Thyroid gland (tissue), 4 donors: ENCODE measurements around the gene EPOP.

Source experiments
- POLR2A ChIP-seq, 2 donors: fragments of 450-650 bp; IDR thresholded peaks; one replicate each; pipeline ENCODE4 v1.6.1; 2017; ENCODE audit warnings: antibody characterized with exemption in 2 of 2, mild to moderate bottlenecking in 2 of 2, moderate library complexity in 1 of 2
- TF ChIP-seq, protein P1 (sequence below), 6 experiments: fragments of 200-600 bp in 3 of 6; fragments of 450-650 bp in 3 of 6; sonication (generic) in 3 of 6; IDR thresholded peaks; one replicate each; pipeline ENCODE4 v1.5.1; 2016 to 2019; ENCODE audit warnings: antibody characterized with exemption in 6 of 6, mild to moderate bottlenecking in 2 of 6, inconsistent platforms in 1 of 6, moderate library complexity in 1 of 6

DNA sequence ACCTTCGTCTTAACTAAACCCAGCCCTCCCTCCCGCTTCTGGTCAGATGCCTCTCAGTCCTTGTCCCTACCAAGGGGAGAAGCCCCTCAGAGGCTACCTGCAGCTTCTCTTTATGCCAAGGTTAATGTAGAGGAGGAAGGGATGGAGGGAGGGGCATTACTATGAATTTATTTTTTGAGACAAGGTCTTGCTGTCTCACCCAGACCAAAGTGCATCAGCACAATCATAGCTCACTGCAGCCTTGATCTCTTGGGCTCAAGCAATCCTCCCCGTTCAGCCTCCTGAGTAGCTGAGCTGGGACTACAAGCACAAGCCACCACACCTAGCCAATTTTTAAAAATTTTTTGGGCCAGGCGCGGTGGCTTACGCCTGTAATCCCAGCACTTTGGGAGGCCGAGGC lies 15.3 kb downstream of the EPOP start:
- no peak for TF ChIP-seq POLR2A (IDR thresholded peaks at IDR 0.05)
- TF ChIP-seq, protein P1, sequence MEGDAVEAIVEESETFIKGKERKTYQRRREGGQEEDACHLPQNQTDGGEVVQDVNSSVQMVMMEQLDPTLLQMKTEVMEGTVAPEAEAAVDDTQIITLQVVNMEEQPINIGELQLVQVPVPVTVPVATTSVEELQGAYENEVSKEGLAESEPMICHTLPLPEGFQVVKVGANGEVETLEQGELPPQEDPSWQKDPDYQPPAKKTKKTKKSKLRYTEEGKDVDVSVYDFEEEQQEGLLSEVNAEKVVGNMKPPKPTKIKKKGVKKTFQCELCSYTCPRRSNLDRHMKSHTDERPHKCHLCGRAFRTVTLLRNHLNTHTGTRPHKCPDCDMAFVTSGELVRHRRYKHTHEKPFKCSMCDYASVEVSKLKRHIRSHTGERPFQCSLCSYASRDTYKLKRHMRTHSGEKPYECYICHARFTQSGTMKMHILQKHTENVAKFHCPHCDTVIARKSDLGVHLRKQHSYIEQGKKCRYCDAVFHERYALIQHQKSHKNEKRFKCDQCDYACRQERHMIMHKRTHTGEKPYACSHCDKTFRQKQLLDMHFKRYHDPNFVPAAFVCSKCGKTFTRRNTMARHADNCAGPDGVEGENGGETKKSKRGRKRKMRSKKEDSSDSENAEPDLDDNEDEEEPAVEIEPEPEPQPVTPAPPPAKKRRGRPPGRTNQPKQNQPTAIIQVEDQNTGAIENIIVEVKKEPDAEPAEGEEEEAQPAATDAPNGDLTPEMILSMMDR (IDR thresholded peaks at IDR 0.05), result no peak
